Suprapubic skin (tissue), 4 donors: ENCODE results near the gene ARL6IP5.

ENCODE experiments used
- POLR2A ChIP-seq, 2 donors: fragments of 450-650 bp; IDR thresholded peaks; one replicate each; pipeline ENCODE4 v1.6.1; 2017; ENCODE audit warnings: antibody characterized with exemption in 2 of 2, mild to moderate bottlenecking in 2 of 2, moderate library complexity in 2 of 2
- POLR2AphosphoS5 ChIP-seq, 3 donors: sonication (generic); formaldehyde crosslinking; IDR thresholded peaks; one replicate each; pipeline ENCODE4 v1.6.1; 2017; ENCODE audit warnings: antibody characterized with exemption in 3 of 3
- TF ChIP-seq, protein P1 (sequence below), 2 donors: fragments of 200-600 bp in 1 of 2; fragments of 450-650 bp in 1 of 2; sonication (generic) in 1 of 2; IDR thresholded peaks; one replicate each; pipeline ENCODE4 v1.5.1; 2016 to 2019; ENCODE audit warnings: antibody characterized with exemption in 2 of 2, mild to moderate bottlenecking in 1 of 2, moderate library complexity in 1 of 2

DNA sequence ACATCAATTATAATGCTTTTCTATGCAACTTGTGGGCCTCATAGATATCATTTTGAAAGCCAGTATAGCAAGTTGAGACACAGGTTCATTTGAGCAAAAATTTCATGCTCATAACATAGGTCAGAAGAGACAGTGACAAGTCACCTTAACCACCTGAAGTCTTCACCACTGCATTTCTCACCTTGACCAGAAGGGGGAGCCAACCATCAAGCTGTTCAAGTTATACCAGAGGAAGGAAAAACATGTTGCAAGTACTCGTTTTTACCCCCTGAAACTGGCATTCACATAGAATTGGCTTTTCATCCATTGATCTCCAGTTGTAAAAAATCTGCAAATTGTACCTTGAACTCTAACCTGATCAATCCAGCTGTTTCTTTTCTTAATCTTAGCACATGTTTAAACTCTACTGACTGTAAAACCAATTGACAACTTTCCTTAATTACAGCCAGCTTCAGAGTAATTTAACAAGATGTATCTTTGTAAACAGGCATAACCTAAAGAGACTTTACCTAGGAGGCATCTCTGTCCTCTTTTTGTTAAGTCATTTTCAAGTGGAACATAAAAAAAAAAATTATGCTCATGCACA is 36.2 kb downstream of the ARL6IP5 start:
- TF ChIP-seq, protein P1, sequence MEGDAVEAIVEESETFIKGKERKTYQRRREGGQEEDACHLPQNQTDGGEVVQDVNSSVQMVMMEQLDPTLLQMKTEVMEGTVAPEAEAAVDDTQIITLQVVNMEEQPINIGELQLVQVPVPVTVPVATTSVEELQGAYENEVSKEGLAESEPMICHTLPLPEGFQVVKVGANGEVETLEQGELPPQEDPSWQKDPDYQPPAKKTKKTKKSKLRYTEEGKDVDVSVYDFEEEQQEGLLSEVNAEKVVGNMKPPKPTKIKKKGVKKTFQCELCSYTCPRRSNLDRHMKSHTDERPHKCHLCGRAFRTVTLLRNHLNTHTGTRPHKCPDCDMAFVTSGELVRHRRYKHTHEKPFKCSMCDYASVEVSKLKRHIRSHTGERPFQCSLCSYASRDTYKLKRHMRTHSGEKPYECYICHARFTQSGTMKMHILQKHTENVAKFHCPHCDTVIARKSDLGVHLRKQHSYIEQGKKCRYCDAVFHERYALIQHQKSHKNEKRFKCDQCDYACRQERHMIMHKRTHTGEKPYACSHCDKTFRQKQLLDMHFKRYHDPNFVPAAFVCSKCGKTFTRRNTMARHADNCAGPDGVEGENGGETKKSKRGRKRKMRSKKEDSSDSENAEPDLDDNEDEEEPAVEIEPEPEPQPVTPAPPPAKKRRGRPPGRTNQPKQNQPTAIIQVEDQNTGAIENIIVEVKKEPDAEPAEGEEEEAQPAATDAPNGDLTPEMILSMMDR (IDR thresholded peaks at IDR 0.05): peak; percentile 88 to 89
- TF ChIP-seq POLR2AphosphoS5 (IDR thresholded peaks at IDR 0.05): no peak
- TF ChIP-seq POLR2A (IDR thresholded peaks at IDR 0.05): no peak
